Left kidney (tissue), 2 donors: Measurements from ENCODE around the gene TUBA1C. TPM values are rescaled to one million over a fixed set of nuclear protein-coding genes. Genes with fewer than 3 reads are reported as not detected.
"Not testable (repeated sequence)": the region's sequence is repeated elsewhere in the genome, so short reads cannot be mapped to it uniquely, and the experiment has no call there.

Experiments
- DNase-seq: peaks from one replicate; pipeline ENCODE4 v3.0.0-alpha.2; 2013
- polyA plus RNA-seq: library from polyadenylated mRNA; unstranded; fragments of 120-200 nt; gene quantifications from one replicate; pipeline ENCODE4 v1.2.1, GENCODE V29; 2013; ENCODE audit not compliant: insufficient read length

Gene TUBA1C
- polyA plus RNA-seq, 1 donor: 123 TPM

DNA sequence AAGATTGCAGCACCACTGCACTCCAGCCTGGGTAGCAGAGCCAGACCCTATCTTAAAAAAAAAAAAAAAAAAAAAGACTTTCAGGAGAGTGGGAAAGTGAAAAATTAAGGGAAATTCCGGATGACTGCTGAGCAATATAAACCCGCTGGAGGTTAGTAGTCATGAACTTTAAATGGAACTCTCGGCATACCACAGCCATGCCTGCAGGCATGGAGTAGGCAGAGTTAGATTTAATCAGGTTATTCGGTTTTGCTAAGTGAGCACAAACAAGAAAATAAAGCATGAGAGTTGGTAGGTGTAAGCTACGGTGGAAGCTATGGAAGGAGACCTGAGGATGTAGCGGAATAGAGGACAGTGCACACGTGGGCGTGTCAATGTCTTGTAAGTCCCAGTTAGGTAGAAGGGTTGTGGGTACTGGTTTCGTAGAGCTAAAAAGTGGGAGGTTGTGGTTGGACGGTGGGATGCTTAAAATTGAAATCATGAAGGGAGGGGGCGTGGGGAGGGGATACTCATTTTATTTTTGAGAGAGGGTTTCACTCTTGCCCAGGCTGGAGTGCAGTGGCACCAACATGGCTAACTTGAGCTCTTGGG lies 11.8 kb upstream of the TUBA1C start:
- no peak for DNase-seq

DNA sequence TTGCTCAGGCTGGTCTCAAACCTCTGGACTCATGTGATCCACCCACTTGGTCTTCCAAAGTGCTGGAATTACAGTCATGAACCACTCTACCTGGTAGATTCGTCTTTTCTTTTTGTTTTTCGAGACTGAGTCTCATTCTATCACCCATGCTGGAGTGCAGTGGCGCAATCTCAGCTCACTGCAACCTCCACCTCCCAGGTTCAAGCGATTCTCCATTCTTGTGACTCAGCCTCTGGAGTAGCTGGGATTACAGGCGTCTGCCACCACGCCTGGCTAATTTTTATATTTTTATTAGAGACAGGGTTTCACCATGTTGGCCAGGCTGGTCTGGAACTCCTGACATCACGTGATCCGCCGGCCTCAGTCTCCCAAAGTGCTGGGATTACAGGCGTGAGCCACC lies 9.4 kb upstream of the TUBA1C start:
- DNase-seq: not testable (repeated sequence)

DNA sequence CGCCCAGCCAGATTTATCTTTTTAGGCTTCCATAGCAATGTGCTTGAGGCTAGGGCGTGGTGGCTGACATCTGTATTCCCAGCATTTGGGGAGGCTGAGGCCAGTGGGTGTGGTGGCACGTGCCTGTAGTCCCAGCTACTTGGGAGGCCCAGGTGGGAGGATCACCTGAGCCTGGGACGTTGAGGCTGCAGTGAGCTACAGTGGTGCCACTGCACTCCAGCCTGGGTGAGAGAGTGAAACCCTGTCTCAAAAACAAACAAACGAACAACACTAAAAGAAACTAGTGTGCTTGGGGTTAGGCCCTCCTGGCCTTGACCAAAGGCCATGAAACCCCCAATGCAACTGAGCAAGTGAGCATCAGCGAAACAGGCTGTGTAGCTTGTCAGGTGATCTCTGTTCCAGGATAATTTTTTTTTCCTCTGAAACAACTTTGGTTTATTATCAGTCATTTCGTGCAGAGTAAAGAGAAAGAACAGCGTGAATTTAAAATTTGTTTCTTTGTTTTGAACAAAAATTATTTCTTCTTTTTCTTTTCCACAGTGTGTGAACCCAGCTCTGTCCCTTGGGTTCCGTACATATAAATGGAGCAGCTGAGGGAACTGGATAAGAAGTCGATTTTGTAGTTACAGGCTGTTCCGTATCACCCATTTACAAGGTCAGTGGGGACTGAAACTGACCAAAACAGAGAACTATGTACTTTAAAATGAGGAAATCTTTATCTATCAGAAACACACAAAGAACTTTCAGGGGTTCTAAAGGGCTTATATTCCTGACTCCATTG lies 8.8 kb upstream of the TUBA1C start:
- no peak for DNase-seq

DNA sequence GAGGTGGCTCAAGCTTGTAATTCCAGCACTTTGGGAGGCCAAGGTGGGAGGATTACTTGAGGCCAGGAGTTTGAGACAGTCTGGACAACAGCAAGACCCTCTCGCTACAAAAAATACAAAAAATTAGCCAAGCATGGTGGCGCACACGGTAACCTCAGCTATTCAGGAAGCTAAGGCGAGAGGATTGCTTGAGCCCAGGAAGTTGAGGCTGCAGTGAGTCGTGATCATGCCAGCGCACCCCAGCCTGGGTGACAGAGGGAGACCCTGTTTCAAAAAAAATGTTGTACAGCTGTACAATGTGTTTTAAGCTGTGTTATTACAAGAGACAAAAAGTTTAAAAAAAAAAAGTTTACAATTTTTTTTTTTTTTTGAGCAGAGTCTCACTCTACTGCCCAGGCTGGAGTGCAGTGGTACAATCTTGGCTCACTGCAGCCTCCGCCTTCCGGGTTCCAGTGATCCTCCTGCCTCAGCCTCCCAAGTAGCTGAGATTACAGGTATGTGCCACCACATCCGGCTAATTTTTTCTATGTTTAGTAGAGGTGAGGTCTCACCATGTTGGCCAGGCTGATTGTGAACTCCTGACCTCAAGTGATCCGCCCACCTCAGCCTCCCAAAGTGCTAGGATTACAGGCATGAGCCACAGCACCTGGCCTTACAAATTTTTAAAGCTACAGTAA lies 7.2 kb upstream of the TUBA1C start:
- not testable (repeated sequence) for DNase-seq

DNA sequence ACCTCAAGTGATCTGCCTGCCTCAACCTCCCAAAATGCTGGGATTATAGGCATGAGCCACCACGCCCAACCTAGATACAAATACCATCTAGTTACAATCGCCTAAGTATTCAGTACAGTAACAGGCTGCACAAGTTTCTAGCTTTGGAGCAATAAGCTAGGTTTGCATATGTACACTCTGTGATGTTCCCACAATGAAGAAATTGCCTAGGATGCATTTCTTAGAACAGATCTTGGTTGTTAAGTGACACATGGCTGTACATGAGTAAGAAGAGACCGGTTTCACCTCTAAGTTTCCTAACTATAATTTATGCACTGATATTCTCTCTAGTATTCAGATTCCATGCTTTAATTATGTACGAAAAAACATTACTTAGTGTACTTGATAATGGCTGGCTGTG lies 5.4 kb upstream of the TUBA1C start:
- DNase-seq: no peak

DNA sequence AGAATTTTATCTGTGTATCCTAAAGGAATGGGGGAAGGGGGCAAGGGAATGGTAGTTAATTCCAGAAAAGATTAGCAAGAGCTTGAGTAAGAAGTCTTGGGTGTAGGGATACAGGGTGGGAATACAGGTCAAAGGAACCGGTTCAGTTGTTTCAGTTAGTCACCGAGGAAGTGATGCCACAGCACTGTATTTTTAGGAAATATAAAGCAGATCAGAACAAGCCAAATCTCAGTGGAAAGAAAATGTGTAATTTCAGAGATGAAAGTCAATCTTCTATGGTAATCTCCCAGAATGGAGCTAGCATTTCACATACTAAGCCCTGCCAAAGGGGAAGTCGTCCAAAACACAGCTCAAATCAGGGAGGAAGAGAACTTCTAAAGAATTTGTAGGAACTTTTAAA lies 4.7 kb upstream of the TUBA1C start:
- DNase-seq: no peak

DNA sequence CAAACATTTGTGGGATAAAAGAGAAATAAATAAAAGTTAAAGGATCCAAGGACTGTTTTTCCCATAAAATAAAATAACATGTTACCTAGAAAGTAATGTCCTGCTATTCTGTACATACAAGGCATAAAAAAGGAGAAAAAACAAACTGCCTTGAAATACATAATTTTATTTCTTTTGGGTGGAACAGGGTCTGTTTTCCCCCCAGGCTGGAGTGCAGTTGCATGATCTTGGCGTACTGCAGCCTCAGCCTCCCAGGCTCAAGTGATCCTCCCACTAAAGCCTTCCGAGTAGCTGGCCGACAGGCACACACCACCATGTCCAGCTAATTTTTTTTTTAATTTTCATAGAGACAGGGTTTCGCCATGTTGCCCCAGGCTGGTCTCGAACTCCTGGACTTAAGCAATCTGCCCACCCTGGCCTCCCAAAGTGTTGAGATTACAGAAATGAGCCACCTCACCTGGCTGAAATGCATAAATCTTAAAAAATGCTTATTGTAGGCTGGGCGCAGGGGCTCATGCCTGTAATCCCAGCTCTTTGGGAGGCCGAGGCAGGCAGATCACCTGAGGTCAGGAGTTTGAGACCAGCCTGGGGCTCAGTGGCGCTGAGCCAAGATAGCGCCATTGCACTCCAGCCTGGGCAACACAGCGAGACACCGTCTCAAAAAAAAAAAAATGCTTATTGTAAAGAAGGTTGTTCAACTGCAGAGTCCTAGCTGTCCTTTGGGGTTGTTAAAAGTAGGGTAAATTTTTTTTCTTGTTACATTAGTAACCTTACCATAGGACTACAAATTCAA lies 4.1 kb upstream of the TUBA1C start:
- DNase-seq: no peak

DNA sequence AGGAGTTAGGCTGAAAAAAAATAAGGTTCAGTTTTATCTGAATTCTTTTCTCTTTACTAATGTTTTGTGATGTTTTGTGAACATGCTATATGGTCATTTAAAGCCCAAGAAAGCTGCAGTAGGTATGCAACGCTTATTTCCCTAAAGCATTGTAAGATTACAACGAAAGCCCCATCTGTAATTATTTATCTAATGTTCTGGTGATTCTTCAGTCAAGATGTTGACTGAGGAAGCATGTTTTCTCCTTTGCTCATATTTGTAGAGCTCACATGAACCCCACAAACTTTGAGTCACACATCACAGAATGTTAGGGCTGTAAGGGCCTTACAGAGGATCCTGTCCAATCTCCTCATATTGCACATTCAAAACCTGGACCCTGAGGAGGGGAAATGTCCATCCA lies 3.2 kb upstream of the TUBA1C start:
- DNase-seq: no peak

DNA sequence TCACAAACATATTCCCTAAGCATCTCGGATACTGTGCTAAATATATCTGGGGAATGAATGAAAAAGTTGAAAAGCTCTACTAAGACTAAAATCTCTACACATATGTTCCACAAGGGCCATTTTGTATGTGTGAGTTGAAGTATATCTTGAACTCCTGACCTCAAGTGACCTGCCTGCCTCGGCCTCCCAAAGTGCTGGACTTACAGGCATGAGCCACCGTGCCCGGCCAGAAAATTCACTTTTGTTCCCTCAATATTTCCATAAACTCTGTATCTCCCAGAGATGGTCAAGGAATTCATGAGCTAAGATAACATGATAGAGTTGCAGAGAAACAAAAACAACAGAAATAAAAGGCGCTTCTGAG lies 1.5 kb upstream of the TUBA1C start:
- DNase-seq: no peak

DNA sequence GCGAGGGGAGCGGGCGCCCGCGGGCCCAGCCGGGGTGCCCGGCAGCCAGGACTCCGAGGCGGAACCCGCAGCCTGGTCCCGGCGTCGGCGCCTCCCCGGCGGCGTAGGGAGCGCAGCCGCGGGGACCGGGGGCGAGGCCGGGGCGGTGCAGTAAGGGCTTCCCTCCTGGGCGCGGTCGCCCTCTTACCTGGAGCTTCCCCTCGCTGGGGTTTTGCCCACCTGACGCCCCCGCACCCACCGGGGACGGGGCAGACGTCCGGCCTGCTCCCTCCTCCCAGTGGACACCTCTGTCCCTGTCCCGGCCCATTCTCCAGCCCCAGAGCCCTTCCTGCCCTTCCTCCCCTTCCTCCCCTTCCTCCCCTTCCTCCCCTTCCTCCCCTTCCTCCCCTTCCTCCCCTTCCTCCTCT lies 413 bp upstream of the TUBA1C start:
- no peak for DNase-seq

DNA sequence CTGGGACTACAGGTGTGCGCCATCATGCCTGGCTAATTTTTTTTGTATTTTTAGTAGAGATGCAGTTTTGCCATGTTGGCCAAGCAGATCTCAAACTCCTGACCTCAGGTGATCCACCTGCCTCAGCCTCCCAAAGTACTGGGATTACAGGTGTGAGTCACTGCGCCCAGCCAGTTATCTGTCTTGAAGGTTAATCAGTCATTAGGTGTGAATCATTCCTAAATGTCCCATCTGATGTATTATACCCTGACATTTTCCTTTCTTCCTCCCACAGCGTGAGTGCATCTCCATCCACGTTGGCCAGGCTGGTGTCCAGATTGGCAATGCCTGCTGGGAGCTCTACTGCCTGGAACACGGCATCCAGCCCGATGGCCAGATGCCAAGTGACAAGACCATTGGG lies 4.3 kb downstream of the TUBA1C start:
- not testable (repeated sequence) for DNase-seq

DNA sequence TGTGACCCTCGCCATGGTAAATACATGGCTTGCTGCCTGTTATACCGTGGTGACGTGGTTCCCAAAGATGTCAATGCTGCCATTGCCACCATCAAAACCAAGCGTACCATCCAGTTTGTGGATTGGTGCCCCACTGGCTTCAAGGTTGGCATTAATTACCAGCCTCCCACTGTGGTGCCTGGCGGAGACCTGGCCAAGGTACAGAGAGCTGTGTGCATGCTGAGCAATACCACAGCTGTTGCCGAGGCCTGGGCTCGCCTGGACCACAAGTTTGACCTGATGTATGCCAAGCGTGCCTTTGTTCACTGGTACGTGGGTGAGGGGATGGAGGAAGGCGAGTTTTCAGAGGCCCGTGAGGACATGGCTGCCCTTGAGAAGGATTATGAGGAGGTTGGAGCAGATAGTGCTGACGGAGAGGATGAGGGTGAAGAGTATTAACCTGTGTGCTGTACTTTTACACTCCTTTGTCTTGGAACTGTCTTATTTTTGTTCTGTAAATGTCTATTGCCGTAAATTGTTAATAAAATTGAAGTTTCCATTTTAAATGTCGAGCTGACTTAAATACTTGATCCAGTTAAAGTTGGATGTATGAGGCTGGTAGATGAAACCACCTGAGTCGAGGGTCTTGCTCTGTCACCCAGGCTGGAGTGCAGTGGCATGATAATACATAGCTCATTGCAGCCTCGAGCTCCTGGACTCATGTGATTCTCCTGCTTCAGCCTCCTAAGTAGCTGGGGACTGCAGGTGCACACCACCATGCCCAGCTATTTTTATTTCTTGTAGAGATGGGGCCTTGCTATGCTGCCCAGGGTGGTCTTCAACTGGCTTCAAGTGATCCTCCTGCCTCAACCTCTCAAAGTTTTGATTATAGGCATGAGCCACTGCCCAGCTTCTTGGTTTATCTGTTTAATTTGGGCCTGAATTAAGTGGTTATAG lies 8.2 kb downstream of the TUBA1C start:
- DNase-seq: no peak

DNA sequence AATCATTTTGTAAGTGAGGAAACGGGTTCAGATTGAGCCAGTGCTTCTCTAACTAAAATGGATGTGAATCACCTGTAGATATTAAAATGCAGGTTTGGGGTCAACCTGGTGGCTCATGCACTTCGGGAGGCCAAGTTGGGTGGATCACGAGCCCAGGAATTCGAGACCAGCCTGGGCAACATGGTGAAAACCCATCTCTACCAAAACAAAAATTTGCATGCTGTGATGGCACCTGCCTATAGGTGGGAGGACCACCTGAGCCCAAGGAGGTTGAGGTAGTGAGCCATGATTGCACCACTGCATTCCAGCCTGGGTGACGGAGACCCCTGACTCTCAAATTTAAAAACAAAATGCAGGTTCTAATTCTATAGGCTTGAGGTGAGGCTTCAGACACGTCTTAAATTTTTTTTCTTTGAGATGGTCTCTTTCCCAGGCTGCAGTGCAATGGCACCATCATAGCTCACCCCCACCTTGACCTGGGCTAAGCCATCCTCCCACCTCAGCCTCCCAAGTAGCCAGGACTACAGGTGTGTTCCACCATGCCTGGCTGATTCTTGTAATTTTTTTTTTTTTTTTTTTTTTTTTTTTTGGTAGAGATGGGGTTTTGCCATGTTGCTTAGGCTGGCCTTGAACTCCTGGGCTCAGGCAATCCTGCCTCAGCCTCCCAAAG lies 9.0 kb downstream of the TUBA1C start:
- DNase-seq: no peak

DNA sequence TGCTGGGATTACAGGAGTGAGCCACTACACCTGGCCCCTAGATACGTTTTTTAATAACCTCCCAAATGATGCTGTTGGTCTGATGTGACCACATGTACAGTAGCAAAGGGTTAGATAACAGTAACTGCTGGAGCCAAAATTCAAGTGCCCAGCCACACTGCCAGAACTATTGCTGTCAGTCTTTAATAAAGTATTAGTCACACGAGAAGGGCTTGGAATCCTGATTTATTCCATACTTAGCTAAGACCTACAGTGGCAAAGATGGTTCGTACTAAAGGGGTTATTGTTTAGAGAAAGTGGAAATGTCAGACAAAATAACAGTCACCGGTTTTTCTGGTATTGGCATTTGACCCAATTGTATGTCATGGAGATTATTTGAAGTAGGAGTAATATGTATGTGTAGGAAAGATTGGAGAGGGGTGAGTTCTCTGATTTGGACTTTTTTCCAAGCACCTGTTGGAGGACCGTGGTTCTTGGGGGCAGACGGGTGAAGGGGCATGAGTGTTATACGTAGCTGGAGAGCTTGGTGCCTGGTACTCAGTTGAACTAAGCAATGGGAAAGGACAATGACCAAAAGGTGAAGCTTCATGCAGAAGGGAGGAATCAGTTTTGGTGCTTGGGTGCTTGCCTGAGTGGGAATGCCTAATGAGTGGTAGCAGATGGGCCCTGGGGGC lies 9.7 kb downstream of the TUBA1C start:
- DNase-seq: no peak

DNA sequence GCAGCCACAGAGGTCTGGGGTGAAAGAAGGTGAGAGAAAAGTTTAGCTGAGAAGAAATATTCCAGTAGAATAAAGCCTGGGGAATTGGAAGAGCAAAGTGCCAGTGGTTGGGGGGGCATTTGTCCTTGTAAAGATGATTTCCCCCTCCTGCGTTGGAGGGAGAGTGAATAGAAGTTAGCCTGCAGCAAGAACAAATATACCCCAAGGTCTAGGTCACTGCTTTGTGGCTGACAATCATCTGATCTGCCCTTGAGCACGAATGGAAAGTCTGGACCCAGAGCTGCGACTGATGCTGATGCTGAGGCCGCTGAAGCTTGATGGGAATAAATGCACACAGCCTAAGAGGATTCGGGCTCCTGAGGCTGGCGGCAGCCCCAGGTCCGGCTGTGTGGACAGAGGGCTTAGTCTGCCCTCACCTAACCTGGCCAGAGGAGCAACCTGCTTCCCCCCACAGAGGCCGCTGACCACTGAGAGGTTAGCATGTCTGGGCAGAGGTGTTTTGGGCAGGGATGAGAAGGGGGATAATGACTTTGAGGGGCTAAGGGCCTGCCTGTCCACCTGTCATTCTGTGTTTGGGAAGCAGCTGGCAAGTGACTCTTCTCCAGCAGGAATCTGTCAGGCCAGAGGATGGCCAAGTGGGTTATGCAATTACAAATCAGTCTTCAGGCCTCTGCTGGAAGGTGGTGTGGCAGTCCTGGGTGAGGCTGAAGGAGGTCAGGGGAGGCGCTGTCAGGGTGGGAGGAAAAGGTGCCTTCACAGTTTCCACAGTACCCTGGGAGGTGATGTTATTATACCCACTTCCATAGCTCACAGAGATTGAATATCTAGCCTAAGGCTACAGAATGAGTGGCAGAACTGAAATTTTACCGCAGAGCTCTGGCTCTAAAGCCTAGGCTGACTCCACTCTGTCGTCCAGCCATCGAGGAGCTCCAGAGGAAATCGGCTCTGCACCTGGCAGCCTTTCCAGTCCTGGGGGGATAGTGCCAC lies 11.7 kb downstream of the TUBA1C start:
- no peak for DNase-seq

DNA sequence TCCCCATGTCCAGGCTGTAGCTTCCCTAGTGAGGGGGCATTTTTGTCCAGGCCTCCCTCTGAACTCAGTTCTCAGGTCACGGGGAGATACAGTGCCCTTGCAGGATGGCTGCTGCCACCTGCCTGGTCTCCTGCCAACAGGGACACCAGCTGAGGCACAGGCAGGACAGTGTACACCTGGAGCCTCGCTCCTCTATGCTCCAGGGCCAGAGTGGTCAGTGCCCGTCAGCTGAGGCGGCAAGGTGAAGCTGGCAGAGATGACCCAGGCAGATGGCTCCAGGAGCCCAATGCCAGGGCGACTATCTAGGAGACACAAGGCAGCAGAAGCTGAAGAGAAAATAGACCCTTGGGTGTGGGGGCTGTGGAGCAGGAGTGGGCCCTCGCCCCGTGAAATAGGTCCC lies 12.6 kb downstream of the TUBA1C start:
- DNase-seq: no peak

DNA sequence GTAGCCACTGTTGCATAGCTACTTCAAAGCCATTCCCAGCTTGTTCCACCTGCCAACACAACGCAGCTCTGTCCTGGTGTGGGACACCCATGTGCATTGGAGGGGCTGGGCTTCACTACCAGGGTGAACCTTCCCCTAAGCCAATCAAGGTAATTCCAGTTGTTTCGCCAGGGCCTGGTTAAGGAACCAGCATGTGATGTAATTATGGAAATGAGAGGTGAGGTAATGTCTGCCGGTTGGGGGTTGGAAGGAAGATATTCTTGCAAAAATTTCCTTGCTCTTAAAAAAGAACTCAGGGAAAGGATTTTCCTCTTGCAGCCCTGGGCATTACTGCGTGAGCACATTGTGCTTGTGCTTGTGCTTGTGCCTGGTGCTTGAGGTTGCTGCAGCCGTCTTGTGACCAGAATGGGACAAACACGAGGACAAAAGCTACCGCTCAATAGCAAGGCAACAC lies 14.9 kb downstream of the TUBA1C start:
- DNase-seq: no peak

DNA sequence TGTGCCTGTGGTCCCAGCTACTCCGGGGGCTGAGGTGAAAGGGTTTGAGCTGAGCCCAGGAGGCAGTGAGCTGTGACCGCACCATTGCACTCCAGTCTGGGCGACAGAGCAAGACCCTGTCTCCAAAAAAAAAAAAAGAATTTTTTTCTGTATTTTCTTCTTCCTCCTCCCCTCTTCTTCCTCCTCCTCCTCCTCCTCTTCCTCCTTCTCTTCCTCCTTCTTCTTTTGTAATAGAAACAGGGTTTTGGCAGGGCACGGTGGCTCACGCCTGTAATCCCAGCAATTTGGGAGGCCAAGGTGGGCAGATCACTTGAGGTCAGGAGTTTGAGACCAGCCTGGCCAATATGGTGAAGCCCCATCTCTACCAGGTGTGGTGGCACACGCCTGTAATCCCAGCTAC lies 15.7 kb downstream of the TUBA1C start:
- not testable (repeated sequence) for DNase-seq

DNA sequence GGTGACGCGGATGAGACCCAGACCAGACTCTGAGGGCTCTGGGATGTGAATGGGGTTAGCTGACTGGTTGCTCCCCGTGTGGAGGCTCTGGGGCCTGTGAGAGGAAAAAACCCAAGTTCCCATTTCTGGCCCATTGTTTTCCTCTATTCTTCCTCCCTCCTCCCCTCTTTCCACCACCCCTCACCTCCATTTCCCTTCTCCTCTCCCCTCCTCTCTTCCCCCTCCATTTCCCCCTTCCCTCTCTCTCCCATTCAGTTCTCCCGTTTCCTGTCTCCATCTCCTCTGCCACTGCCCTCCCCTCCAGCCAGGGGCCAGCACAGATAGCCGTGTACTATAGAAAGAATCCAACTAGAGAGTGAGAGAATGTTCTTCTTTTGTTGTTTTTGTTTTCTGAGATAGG lies 17.4 kb downstream of the TUBA1C start:
- DNase-seq: no peak
